ENCODE data around the gene SH3TC1.

Gene SH3TC1

DNA sequence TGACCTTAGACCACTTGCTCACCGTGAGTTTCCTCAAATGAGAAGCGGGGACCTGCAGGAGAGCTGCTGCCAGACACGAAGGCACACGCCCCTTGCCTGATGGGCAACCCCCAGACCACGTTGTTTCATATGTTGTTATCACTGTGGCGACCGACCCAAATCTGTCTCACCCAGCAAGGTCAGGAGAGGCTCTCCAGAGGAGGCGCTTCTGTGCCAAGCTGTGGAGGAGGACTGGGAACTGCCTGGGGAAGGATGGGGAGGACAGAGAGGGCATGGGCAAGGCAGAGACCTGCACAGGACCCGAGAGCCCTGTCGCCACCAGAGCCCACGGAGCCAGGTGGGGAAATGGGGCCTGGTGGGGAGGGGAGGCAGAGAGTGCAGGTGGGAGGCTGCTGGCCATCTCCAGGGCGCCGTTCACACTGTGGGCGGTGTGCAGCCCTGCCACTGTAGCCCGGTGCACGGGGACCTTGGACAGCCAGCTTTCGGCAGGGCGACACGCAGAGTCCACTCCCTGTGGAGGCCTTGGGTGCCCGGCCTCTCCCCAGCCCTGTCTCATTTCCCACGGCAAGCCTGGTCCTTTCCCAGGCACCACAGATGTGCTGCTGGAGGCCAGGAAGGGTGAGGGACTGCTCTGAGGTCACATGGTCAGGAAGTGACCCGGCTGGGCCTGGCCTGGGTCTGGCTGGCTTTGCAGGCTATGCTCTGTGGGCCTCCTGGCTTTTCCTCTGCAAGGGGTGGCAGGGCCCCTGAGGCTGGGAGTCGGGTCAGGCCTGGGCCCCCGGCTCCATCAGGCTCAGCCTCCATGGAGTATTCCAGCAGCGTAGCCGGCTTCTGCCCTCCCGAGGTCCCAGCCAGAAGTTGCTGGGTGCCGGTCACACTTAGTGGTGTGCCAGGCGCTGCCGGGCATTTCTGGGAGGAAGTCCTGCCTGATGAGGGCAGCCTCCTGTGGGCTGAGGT lies 73.7 kb downstream of the SH3TC1 start:
- in situ Hi-C loops (cut with MboI; ENCODE audit: low sequenced_read_pairs): no loop called here

DNA sequence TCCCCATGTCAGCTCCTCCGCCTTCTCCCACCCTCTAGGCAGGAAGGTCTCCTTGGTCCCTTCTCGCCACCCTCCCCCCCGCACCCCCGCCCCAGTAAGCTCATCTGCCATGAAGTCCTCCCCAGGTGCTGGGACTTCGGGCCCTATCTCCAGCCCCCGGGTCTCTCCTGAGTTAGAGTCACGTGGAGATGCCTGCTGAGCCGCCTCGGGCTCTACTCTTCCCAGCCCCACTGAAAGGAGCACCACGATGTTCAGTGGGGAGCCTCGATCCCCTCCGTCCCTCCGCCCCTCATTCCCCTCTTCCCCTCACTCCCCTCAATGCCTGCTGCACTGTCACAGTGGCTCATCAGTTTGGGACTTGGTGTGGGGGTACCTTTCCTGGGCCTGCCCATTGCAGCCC lies 74.4 kb downstream of the SH3TC1 start:
- in situ Hi-C loops (cut with MboI; ENCODE audit: low sequenced_read_pairs): no loop called here

DNA sequence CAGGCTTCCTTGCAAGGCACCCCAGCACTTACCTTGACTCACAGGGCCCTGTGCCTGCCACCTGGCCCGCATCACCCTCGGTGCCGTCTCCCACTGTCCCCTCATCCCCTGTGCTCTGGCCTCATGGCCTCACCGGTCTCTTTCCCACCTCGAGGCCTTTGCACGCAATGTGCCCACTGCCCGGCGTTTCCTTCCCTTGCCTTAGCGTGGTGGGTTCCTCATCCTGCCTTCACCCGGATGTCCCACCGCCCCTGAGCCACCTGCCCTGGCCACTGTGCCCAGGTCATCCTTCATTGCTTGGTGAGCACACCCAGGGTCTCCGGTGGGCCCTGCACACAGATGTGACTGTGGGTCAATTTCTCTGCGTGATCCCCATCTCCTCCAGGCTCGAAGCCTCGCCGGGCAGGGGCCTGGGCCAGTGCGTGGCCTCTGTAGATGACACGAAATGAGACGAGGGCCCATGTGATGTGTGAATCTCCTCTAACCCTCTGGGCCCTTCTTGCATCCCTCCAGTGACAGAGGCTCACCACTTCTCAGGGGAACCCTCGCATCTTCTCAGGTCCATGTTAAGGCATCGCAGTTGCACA lies 75.1 kb downstream of the SH3TC1 start:
- in situ Hi-C loops (cut with MboI; ENCODE audit: low sequenced_read_pairs): no loop called here

DNA sequence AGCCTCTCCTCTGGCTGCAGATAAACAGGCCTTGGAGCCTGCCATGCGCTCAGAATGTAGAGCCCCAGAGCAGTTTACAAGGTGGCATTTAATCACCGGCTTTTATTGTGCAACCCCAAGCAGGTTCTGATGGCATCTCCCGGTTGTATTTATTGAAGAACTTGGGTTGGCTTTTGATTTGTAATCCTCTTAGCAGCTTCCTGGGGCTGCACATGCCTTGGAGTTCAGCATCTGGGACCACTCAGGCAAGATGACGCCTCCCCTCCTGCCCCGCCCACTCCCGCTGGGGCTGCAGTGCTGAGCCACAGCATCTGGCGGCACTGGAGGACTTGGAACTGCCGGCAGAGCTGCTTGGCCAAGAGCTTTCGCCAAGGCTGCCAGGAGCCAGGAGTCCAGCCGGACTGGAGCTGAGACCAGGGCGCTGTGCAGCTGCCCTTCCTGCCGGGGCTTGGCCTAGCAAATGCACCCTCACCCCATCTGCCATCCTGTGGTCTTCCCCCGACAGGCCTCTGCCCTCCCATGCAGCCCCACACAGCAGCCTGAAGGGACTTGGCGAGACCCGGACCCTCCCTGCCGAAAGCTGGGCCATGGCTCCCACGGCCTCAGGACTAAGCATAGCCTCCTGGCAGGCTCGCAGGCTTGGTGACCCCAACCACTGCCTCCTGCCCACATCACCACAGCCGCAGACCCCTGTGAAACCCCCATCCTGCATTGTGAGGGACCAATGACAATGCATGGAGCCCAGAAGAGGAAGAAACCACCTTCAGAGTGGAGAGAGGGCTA lies 75.9 kb downstream of the SH3TC1 start:
- in situ Hi-C loops (cut with MboI; ENCODE audit: low sequenced_read_pairs): no loop called here

DNA sequence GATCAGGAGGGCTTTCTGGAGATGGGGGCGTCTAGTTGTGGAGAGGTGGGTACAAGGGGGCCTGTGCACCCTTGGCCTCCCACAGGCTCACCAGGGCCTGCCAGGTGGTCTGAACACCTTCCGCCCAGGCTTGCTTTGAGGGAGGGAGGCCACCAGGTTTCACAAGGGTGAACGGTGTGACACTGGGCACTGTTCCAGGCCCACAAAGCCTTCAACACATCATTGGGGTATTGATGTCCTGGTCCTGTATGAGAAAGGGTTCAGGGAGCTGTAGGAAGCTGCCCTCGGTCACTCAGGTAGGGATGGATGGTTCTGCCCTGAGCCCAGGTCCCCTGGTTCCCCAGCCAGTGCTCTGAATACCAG lies 76.4 kb downstream of the SH3TC1 start:
- in situ Hi-C loops (cut with MboI; ENCODE audit: low sequenced_read_pairs): no loop called here

DNA sequence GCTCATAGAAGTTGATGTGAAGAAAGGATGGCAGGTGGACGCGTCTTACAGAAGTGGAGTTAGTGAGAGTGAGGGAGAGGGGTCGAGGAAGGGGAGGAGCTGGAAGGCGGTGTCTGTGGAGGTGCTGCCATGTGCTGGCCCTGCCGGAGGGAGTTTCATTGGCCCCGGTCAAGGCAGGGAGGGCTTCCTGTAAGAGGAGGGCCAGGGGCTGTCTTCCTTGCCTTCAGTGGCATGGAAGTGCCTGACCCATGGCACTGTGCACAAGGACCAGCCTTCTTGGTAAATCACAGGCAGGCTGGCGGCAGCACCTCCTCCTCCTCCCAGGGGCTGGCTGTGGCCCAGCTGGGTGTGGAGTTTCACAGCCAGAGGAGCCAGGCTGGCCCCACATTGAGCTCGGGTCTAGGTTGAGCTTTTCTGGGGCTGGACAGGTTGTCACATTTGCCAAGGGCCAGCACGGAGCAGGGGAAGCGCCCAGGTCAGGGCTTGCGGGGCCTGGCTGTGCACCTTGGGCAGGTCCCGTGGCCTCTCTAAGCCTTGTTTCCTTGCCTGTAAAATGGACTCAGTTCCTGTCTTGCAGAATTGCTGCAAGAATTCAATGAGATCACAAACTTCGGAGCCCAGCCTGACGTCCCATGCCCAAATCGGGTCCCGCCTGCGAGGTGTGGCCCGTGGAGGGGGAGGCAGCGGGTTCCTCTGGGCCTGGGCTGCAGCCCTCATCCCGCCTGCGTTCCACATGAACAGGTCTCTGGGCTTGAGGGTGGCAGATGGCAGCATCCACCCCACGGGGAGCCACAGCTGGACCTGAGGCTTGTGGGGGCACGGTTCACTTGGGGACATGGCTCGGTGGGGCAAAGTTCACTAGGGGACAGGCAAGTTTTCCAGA lies 77.5 kb downstream of the SH3TC1 start:
- in situ Hi-C loops (cut with MboI; ENCODE audit: low sequenced_read_pairs): no loop called here

DNA sequence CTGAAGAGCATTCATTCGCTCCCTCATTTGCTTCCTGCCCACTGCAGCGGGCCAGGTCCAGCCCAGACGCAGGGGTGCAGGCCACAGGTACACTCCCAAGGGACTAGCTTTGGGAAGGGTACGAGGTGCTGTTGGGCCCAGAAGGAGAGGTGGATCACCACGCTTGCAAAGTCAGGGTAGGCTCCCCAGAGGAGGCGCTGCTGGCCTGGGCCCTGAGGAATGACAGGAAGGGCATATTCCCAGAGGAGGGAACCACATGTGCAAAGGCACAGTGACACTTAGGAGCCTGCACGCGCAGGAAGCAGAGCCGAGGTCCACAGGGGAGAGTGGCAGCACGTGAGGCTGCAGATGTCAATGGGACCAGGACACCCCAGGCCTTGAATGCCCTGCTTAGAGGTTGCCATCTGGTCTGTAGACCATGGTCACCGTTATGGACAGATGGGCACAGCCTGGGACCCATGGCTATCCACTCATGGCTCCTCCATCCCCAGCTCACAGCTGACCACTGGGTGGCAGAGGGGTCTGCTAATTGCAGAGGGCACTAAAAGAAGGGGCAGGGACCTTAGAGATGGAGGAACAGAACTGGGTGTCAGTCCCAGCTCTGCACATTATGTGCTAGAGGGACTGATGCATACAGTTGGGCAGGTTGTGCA lies 78.4 kb downstream of the SH3TC1 start:
- in situ Hi-C loops (cut with MboI; ENCODE audit: low sequenced_read_pairs): no loop called here

DNA sequence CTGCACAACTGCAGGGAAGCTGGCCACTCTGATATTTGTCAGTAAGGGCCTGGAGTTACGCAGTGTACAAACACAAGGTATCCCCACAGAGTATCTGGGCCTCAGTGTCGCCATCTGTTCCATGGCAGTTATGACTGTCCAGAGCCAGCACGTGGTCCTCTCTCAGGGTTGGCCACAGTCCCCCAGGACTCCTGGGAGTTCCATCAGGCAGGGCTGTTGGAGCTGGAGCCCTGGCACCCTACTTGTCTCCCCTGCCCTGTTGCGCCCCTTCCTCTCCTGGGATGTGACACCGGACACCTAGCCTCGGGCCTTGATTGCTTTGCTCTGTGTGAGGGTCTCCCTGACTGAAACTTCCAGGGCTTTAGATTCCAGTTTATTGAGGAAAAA lies 78.9 kb downstream of the SH3TC1 start:
- in situ Hi-C loops (cut with MboI; ENCODE audit: low sequenced_read_pairs): no loop called here

DNA sequence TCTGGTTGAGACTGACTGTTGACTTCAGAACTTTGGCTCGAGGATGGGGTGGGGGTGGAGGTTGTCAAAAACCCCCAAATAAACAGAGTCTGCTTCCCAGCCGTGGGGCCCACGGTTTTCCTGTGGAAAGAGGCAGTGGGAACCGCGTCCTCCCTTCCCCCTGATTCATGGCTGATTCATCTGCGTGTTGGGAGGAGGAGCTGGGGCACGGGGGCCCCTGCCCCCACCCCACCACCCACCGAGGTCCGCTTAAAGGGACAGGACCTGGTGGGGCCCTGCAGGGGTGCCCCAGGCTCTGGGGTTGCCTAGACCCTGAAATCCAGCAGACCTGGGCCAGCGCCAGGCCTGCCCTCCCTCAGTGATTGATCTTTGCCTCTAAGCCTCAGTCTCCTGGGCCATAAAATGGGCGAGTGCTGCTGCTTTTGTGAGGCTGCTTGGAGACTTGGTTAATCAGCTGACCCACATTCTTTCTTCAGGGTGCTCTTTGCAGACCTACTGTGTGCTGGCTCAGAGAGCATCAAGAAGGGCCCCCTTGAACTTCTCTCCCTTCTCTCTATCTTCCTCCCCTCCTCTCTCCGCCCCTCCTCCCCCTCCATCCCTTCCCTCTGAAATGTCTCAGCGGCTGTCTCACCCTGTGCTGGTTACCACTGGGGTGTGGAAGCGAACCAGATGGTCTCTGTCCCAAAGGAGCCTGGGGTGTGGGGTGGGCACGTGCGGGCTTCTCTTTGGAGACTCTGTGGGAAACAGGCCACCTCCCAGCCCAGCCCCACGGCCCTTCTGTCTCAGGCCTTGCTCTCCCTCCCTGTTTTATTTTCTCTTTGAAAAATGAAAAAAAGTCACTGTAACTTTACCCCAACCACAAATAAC lies 79.6 kb downstream of the SH3TC1 start:
- in situ Hi-C loops (cut with MboI; ENCODE audit: low sequenced_read_pairs): no loop called here

DNA sequence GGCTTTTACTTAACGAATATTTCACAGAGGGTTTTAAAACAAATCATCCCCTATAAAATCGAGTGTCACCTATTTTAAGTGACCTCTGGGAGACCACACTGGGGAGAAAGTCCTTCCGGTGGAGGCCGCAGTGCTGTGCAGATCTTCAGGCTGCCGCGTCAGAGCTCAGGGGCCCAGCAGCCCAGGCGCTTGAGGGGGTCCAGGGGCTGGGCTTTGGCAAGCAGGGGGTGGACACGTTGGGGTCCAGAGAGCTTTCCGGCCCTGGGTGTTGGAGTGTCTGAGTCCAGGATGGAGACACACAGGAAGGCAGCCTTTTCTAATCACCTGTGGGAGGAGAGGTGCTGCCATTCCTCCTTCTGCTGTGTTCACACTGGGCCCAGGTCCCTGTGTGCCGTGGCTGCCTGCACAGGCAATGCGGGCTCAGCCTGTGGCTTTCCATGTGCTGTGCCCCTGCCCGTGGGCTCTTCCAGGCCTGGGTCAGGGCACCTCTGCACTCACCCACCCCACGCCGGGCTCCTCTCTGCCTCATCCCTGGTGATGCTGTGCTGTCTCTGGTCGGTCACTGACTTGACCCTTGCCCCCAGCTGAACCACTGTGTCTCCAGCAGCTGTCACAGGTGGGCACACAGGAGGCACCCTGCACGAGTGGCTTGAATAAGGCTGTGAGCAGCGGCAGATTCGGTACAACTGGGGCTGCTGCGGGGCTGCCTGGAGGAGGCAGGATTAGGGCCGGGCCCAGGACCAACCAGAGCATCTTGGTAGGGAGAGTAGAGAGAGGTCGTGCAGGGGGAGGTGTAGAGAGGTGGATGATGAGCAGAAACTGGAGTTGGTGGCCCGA lies 80.4 kb downstream of the SH3TC1 start:
- in situ Hi-C loops (cut with MboI; ENCODE audit: low sequenced_read_pairs): no loop called here

DNA sequence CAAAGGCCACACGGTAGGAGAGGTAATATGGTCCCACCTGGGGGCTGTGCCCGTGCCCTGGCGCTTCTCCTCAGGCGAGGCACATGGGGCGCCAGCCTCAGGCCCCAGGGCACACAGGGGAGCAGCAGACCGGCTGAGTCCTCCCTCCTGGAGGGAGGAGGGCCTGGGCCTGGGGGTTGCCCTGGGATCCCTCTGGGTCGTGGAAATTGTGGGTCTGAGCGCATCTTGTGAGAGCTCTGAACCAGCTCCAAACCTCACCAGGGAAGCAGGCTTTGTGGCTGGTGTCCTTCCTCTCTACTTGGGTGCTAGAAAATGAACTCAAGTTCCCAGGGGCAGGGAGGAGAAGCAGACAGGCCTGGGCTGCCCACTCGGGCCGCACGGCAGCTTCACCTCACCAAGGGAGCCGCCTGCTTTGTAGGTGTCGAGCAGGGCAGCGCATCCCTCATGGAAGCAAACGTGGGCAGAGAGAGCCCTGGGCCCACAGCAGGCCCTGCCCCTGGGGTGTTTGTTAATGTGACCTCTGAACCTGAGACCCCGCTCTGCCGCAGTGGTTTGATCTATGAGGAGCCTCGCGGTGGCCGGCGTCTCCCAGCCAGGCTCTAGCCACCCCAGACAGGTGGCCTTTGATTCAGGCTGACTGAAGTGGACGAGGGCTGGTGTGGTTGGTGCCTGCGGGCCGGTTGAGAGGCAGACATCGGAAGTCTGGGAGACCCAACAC lies 81.2 kb downstream of the SH3TC1 start:
- in situ Hi-C loops (cut with MboI; ENCODE audit: low sequenced_read_pairs): no loop called here

DNA sequence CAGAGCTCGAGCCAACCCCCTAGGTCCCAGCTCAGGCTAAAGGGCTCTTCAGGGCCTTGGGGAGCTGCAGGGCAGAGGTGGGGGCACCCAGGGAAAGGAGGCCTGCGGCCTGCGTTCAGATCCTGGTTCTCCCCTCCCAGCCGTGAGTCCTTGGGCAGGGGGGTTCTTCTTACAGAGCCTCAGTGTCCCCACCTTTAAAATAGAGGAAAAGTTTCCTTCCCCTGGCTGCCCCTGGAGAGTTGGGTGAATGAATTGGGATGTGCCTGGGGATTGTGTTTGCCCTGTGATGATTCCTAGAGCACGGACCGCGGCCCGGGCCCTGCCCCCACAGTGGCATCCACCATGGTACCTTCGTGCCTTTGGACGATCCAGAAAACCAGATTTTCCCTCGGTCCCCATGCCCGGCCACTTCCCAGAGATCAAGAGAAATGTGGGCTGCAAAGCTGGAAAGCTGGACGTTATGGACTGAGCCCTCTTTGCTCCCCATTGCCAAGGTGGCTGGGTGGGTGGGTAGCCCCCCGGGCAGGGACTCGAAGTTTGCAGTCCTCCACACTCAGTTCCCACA lies 81.9 kb downstream of the SH3TC1 start:
- in situ Hi-C loops (cut with MboI; ENCODE audit: low sequenced_read_pairs): no loop called here

DNA sequence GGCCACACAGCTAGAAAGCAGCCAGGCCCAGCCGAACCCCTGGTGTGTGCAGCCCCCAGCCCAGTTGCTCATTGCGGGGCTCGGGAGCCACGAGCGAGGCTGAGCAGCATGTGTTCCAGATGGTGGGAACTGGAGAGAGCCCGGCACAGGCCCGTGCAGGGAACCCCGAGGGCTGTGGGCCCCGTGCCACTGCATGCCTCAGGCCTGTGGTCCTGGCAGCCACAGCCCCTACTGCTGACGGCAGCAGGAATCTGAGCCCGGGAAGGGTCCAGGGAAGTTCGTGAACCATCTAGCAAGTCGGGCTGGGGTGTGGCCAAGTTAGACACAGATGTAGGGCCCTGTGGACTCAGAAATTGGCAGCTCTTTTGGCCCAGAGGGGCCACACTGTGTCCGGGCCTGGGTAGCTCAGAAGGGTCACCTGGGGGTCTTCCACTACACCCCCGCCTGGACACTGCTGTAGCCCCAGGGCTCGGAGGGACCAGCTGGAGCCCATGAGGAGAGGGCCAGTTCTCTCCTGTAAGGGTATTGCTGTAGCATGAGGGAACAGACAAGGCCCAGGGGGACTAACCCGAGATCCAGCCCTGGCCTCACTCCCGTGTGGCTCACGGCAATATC lies 82.5 kb downstream of the SH3TC1 start:
- in situ Hi-C loops (cut with MboI; ENCODE audit: low sequenced_read_pairs): no loop called here

DNA sequence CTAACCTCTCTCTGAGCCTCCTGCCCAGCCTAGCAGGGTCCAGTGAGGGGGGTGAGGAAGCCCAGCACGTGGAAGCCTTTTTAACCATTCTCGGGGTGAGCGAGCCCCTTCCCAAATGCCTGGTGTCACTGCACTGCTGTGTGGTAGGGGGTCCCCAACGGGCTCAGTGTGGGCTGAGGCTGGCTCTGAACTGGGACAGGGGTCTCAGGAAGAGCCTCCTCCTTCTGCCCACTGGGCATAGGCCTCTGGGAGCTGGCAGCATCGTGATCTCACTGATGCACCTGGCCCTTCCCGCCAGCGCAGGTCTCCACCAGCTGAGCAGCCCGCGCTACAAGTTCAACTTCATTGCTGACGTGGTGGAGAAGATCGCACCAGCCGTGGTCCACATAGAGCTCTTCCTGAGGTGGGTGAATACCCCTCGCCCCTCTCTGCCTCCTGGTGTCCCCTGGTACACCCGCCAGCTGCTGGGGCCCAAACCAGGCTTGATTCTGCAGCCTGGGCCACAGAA lies 83.1 kb downstream of the SH3TC1 start:
- in situ Hi-C loops (cut with MboI; ENCODE audit: low sequenced_read_pairs): no loop called here

DNA sequence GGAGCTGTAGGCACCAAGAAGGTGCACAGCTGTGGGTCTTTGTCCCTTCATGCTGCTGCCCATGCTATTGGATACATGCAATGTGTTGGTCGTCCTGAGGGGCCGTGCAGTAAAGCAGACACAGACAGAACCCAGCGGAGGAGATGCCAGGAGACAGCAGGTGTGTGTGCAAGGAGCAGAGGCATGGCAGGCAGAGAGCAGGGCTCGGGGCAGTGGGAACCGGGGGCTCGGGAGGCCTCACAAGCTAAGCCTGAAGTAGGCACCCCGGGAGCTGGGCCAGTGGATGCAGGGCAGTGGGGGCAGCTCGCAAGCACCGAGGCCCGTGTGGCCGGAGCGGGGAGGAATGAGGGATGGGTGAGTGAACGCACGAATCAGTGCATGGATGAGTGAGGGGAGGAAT lies 83.7 kb downstream of the SH3TC1 start:
- in situ Hi-C loops (cut with MboI; ENCODE audit: low sequenced_read_pairs): no loop called here

DNA sequence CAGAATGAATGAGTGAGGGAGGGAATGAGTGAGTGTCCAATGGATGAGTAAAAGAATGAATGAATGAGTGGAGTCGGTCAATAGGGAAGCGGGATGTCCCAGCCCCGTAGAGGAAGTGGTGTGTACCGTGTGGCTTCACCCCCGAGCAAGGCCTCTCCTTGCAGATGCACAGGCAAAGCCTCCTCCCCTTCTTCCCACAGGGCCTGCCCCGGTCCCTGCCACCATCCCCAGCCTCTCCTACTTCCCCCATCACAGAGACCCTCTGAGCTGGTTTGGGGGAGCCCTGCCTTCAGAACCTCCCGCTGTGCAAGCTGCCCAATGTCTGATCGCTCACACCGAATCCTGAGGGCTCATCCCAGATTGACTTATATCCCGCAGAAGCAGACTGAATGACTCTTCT lies 84.1 kb downstream of the SH3TC1 start:
- in situ Hi-C loops (cut with MboI; ENCODE audit: low sequenced_read_pairs): no loop called here

DNA sequence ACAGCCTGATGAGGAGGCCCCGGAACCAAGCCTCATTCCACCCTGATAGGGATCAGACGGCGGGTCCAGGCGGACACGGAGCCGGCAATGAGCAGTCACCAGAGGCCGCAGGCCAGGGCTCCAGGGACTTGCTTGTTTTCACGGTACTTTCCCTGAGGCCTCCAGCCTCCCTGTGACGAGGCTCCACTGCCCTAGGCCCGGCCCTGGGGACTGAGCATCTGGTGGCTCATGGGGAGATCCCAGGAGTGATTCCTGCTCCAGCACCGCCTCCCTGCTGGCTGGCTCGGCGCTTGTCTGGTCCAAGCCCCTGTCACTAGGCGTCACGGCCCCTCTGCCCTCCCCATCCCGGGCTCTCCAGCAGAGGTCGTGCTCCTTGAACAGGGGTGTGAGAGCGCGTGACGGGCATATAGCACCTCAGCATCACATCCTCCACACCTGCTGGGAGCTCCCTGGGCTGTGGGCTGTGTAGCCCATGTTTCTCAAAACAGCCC lies 84.6 kb downstream of the SH3TC1 start:
- in situ Hi-C loops (cut with MboI; ENCODE audit: low sequenced_read_pairs): no loop called here
